Spleen (tissue), 11 donors: ENCODE measurements around the gene C10orf90. TPM values are rescaled to one million over a fixed set of nuclear protein-coding genes. Genes with fewer than 3 reads are reported as not detected.

ENCODE experiments used
- DNase-seq: peaks from one replicate; pipeline ENCODE4 v3.0.0-alpha.2; 2020
- H3K27ac ChIP-seq, 8 donors: fragments of 200-600 bp; sonication (generic) in 7 of 8; 1 replicate in 4 of 8; 2 replicates in 4 of 8; pipeline versions ENCODE4 v1.5.0 to v1.8.0; 2016 to 2021; ENCODE audit warnings: inconsistent platforms in 4 of 8, mild to moderate bottlenecking in 4 of 8, moderate library complexity in 1 of 8
- H3K27me3 ChIP-seq, 7 donors: fragments of 200-600 bp; sonication (generic) in 6 of 7; replicated peaks in 1 of 7; 1 replicate in 4 of 7; 2 replicates in 3 of 7; pipeline versions ENCODE4 v1.5.0 to v1.8.0; 2016 to 2021; ENCODE audit warnings: inconsistent platforms in 3 of 7, mild to moderate bottlenecking in 1 of 7
- H3K36me3 ChIP-seq, 6 donors: fragments of 200-600 bp; sonication (generic) in 5 of 6; 1 replicate in 4 of 6; 2 replicates in 2 of 6; pipeline versions ENCODE4 v1.5.0 to v1.8.0; 2016 to 2021; ENCODE audit warnings: inconsistent platforms in 2 of 6
- H3K4me1 ChIP-seq, 6 donors: fragments of 200-600 bp; sonication (generic) in 5 of 6; 1 replicate in 3 of 6; 2 replicates in 3 of 6; pipeline versions ENCODE4 v1.5.0 to v1.8.0; 2016 to 2021; ENCODE audit warnings: inconsistent platforms in 3 of 6
- H3K4me3 ChIP-seq, 8 donors: fragments of 200-600 bp; sonication (generic) in 7 of 8; 1 replicate in 4 of 8; 2 replicates in 4 of 8; pipeline versions ENCODE4 v1.5.0 to v1.8.0; 2016 to 2021; ENCODE audit warnings: inconsistent platforms in 4 of 8, mild to moderate bottlenecking in 4 of 8, moderate library complexity in 2 of 8
- H3K9me3 ChIP-seq, 8 donors: fragments of 200-600 bp; sonication (generic) in 7 of 8; 1 replicate in 4 of 8; 2 replicates in 4 of 8; pipeline versions ENCODE4 v1.5.0 to v1.8.0; 2016 to 2021; ENCODE audit warnings: inconsistent platforms in 4 of 8
- CTCF ChIP-seq, 11 experiments: fragments of 200-600 bp in 7 of 11; fragments of 450-650 bp in 4 of 11; sonication (generic) in 4 of 11; IDR thresholded peaks in 8 of 11; conservative IDR thresholded peaks in 3 of 11; 1 replicate in 7 of 11; 2 replicates in 4 of 11; pipeline versions ENCODE4 v1.4.0 to v1.8.0; 2016 to 2021; ENCODE audit warnings: antibody characterized with exemption in 11 of 11, inconsistent platforms in 4 of 11, mild to moderate bottlenecking in 1 of 11
- POLR2A ChIP-seq, 3 donors: fragments of 450-650 bp; IDR thresholded peaks; one replicate each; pipeline ENCODE4 v1.5.1; 2017; ENCODE audit warnings: antibody characterized with exemption in 3 of 3, mild to moderate bottlenecking in 1 of 3
- POLR2AphosphoS5 ChIP-seq, 3 donors: sonication (generic); formaldehyde crosslinking; IDR thresholded peaks; one replicate each; pipeline ENCODE4 v1.5.1; 2017; ENCODE audit warnings: antibody characterized with exemption in 3 of 3
- WGBS, 5 donors: extraction: QIAGEN DNeasy Blood & Tissue Kit in 3 of 5; methylation state at CpG; one replicate each; pipeline versions ENCODE4 v1.1.5 to v1.1.7; 2013 to 2018; 5-methylcytosine and 5-hydroxymethylcytosine counted together
- intact Hi-C: fragments of 100-400 bp; cut with DNase I; formaldehyde crosslinking; loops from one replicate; pipeline ENCODE4 v1.15.0; 2023; ENCODE audit warnings: low total_unique reads
- polyA plus RNA-seq, 3 donors: library from polyadenylated mRNA; stranded (reverse); fragments of 200-250 nt; gene quantifications; one replicate each; pipeline ENCODE4 v1.2.1, GENCODE V29; 2013
- total RNA-seq, 7 donors: library from RNA; depleted of rRNA in 3 of 7; stranded (reverse); fragments of >200 nt in 3 of 7; fragmentation: NEBNext Ultra II Directional in 4 of 7; extraction: Animal tissue kit (Norgen Biotek cat#: 25700) in 4 of 7; gene quantifications; one replicate each; pipeline versions ENCODE4 v1.1.0 to v1.2.1, GENCODE V29; 2016 to 2021
- donor health status: healthy with polysubstance abuse.
- donor health status: DM: no; HTN: no; CAD: no; lungs with moderate emphysema.
- donor health status: DM: no; HTN: no; CAD: no.
- donor health status: Bipolar disorder and iron deficiency.
- donor health status: healthy.
- donor health status: DM: no; HTN: no; CAD: no.
- donor health status: DM: yes; HTN: yes; CAD: no.

C10orf90 gene
- total and polyA plus RNA-seq, 10 donors: 0.05 to 0.06 TPM; not detected in 8

GRCh38 chr10:126584836-126585235, 85.7 kb downstream of the C10orf90 start:
- DNase-seq: no peak
- TF ChIP-seq POLR2A (IDR thresholded peaks at IDR 0.05) (no peak), POLR2AphosphoS5 (IDR thresholded peaks at IDR 0.05) (no peak), CTCF (IDR thresholded peaks at IDR 0.05 in 8 of 11, conservative IDR thresholded peaks at IDR 0.05 in 3 of 11) (no peak)
- Histone ChIP-seq H3K27me3 (peaks cover 0 to 26% (median 0%) of the 10 kb centered on the region in 7 donors), H3K4me3 (no peak overlapping the region), H3K27ac (no peak overlapping the region), H3K4me1 (no peaks in the 10 kb centered on the region), H3K9me3 (no peaks in the 10 kb centered on the region), H3K36me3 (no peaks in the 10 kb centered on the region)
- WGBS, 5 donors: 45 to 66% (median 58%) methylated on average over 3 of the region's 3 CpGs
- intact Hi-C loops: no loop called here

- intact Hi-C loops: no loop called here
- H3K27me3 ChIP-seq: peaks cover 0 to 22% (median 0%) of the 10 kb centered on the region in 7 donors
- H3K9me3 ChIP-seq: no peaks in the 10 kb centered on the region
- H3K27ac ChIP-seq: no peak overlapping the region
- H3K4me1 ChIP-seq: no peaks in the 10 kb centered on the region
- no peak for DNase-seq
- no peaks in the 10 kb centered on the region for H3K36me3 ChIP-seq
- TF ChIP-seq POLR2AphosphoS5 (IDR thresholded peaks at IDR 0.05): no peak
- no peak for TF ChIP-seq POLR2A (IDR thresholded peaks at IDR 0.05)
- no peak for TF ChIP-seq CTCF (IDR thresholded peaks at IDR 0.05 in 8 of 11, conservative IDR thresholded peaks at IDR 0.05 in 3 of 11)
- WGBS, 5 donors: 74 to 87% (median 84%) methylated on average over 6 of the region's 6 CpGs
- no peak overlapping the region for H3K4me3 ChIP-seq
Observed at GRCh38 chr10:126583552-126584200, 86.8 kb downstream of the C10orf90 start.

- TF ChIP-seq CTCF (IDR thresholded peaks at IDR 0.05 in 8 of 11, conservative IDR thresholded peaks at IDR 0.05 in 3 of 11) (no peak), POLR2A (IDR thresholded peaks at IDR 0.05) (no peak), POLR2AphosphoS5 (IDR thresholded peaks at IDR 0.05) (no peak)
- DNase-seq: no peak
- Histone ChIP-seq H3K27me3 (peaks cover 0 to 12% (median 0%) of the 10 kb centered on the region in 7 donors), H3K9me3 (no peaks in the 10 kb centered on the region), H3K4me1 (no peaks in the 10 kb centered on the region), H3K27ac (no peak overlapping the region), H3K36me3 (no peaks in the 10 kb centered on the region), H3K4me3 (no peak overlapping the region)
- intact Hi-C loops: no loop called here
- WGBS, 5 donors: 80 to 87% (median 81%) methylated on average over 7 of the region's 7 CpGs
Observed at GRCh38 chr10:126581648-126582046, 88.8 kb downstream of the C10orf90 start.

GRCh38 chr10:126580873-126581647, 89.4 kb downstream of the C10orf90 start:
- WGBS, 5 donors: 75 to 89% (median 80%) methylated on average over 10 of the region's 10 CpGs
- Histone ChIP-seq H3K4me3 (no peak overlapping the region), H3K9me3 (no peaks in the 10 kb centered on the region), H3K36me3 (no peaks in the 10 kb centered on the region), H3K4me1 (no peaks in the 10 kb centered on the region), H3K27ac (no peak overlapping the region), H3K27me3 (peaks cover 0 to 12% (median 0%) of the 10 kb centered on the region in 7 donors)
- intact Hi-C loops: no loop called here
- TF ChIP-seq POLR2A (IDR thresholded peaks at IDR 0.05) (no peak), CTCF (IDR thresholded peaks at IDR 0.05 in 8 of 11, conservative IDR thresholded peaks at IDR 0.05 in 3 of 11) (no peak), POLR2AphosphoS5 (IDR thresholded peaks at IDR 0.05) (no peak)
- no peak for DNase-seq
